ENCODE measurements around the gene PROSER1. TPM values are rescaled to one million over a fixed set of nuclear protein-coding genes. Genes with fewer than 3 reads are reported as not detected.

PROSER1 gene
- total and polyA plus RNA-seq, 2 of the 4 experiments (the other 2 are of a cell fraction) = 2.0 to 13.4 TPM

DNA sequence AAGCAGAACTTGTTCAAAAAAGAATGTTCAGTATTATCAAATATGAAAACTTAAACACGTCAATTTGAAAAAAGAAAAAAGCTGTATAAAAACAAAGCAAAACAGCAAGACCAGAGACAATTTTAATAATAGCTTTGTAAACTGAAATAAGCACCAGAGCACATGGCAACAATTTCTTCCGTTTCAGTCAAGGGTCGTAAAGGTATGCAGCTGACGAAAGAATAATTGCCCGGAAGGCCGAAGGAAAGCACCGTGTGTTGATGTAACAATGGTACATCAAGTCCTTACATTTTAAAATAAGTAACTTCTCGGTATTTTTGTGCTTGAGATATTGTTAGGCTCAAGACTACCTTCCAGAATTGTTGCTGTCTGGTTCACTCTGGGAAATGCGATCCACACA is 1.7 kb downstream of the PROSER1 start:
- Histone ChIP-seq H2BK120ac (ENCODE audit: low read depth, low read length) (no peak overlapping the region), H2BK5ac (ENCODE audit: low read depth, low read length, poor library complexity, severe bottlenecking) (no peak overlapping the region), H4K8ac (ENCODE audit: low read depth in 2 of 2, low read length in 2 of 2) (peak overlapping the region; percentile 4 to 47; a peak in 1 of 4 replicates), H3K27me3 (ENCODE audit: control insufficient read depth, insufficient read depth, low read length) (no peaks in the 10 kb centered on the region), H3K79me1 (ENCODE audit: low read depth in 1 of 2, low read length in 2 of 2) (peaks cover 14 to 35% of the 10 kb centered on the region in 2 experiments), H3K9me3 (ENCODE audit: control insufficient read depth, insufficient read depth, low read length) (no peaks in the 10 kb centered on the region), H4K91ac (ENCODE audit: insufficient read depth, low read depth, low read length) (no peak overlapping the region), H2BK15ac (ENCODE audit: low read depth, low read length) (no peak overlapping the region), H3K9me1 (ENCODE audit: insufficient read depth, low read length) (no peaks in the 10 kb centered on the region; the same call in 1 of the 2 replicates), H3K23ac (ENCODE audit: low read depth, low read length) (peak overlapping the region; percentile 86), H3K56ac (ENCODE audit: extremely low read depth, insufficient read depth, low read length) (0 out of 2 replicates have a peak overlapping the region, but pooled peaks have one; percentile 50), H4K5ac (ENCODE audit: low read depth, low read length) (no peak overlapping the region; the same call in 1 of the 2 replicates), H3K4me3 (ENCODE audit: insufficient read depth, low read depth, low read length) (peak overlapping the region; percentile 85), H4K20me1 (ENCODE audit: insufficient read depth, low read length) (peaks cover 4% of the 10 kb centered on the region; the same call in 1 of the 2 replicates), H2AK5ac (ENCODE audit: low read depth, low read length) (no peak overlapping the region), H3K4ac (ENCODE audit: low read depth, low read length) (no peak overlapping the region), H3K36me3 (ENCODE audit: control insufficient read depth, insufficient read depth, low read length) (no peaks in the 10 kb centered on the region; the same call in 1 of the 2 replicates), H3K4me2 (ENCODE audit: low read depth, low read length) (peak overlapping the region; percentile 98), H3K14ac (replicated peaks; ENCODE audit: low read depth, low read length) (peak overlapping the region; percentile 25; the same call in 1 of the 2 replicates), H3K9ac (ENCODE audit: low read depth, low read length) (peak overlapping the region; percentile 79; the same call in 1 of the 2 replicates), H2BK20ac (ENCODE audit: low read depth, low read length) (no peak overlapping the region), H2AK9ac (replicated peaks; ENCODE audit: low read depth, low read length, poor library complexity) (no peak overlapping the region), H3K27ac (ENCODE audit: insufficient read depth, low read length) (no peak overlapping the region), H3K4me1 (ENCODE audit: control insufficient read depth, insufficient read depth, low read length) (peaks cover 2% of the 10 kb centered on the region; the same call in 1 of the 2 replicates), H2AFZ (replicated peaks; ENCODE audit: low read length, poor library complexity) (no peak overlapping the region), H3K18ac (ENCODE audit: low read depth, low read length) (no peak overlapping the region)
- DNase-seq (peak; percentile 4), ATAC-seq (ENCODE audit: low read depth) (no peak)
- CTCF ChIA-PET = interaction anchor here (1.3 kb wide), 1 partner anchor 12 kb away, joined by 3 read pairs; no protein-coding TSS in a partner anchor
- intact Hi-C loops (cut with micrococcal nuclease) (loop anchor here (5.0 to 10.0 kb wide), 3 partner anchors 379 to 646 kb away; partner anchors contain the start of gene LHFPL6), dilution Hi-C loops (cut with HindIII; ENCODE audit: low sequenced_read_pairs, unreplicated experiment) (no loop called here), in situ Hi-C loops (cut with MboI; ENCODE audit: low sequenced_read_pairs) (no loop called here)
- TF ChIP-seq RFX5 (IDR thresholded peaks at IDR 0.05; ENCODE audit: low read depth, low read length) = no peak
- TF ChIP-seq MXI1 (IDR thresholded peaks at IDR 0.05; ENCODE audit: borderline replicate concordance, low read depth, low read length) = no peak
- TF ChIP-seq NFE2L2 (IDR thresholded peaks at IDR 0.05; ENCODE audit: low read depth, low read length) = no peak
- TF ChIP-seq CEBPB (IDR thresholded peaks at IDR 0.05; ENCODE audit: low read depth, low read length) = no peak
- no peak for TF ChIP-seq RAD21 (IDR thresholded peaks at IDR 0.05; ENCODE audit: low read length)
- no peak for TF ChIP-seq POLR2A (IDR thresholded peaks at IDR 0.05; ENCODE audit: low read depth, low read length)
- TF ChIP-seq ELK1 (IDR thresholded peaks at IDR 0.05; ENCODE audit: borderline replicate concordance, low read depth, low read length) = no peak
- TF ChIP-seq, protein P1, sequence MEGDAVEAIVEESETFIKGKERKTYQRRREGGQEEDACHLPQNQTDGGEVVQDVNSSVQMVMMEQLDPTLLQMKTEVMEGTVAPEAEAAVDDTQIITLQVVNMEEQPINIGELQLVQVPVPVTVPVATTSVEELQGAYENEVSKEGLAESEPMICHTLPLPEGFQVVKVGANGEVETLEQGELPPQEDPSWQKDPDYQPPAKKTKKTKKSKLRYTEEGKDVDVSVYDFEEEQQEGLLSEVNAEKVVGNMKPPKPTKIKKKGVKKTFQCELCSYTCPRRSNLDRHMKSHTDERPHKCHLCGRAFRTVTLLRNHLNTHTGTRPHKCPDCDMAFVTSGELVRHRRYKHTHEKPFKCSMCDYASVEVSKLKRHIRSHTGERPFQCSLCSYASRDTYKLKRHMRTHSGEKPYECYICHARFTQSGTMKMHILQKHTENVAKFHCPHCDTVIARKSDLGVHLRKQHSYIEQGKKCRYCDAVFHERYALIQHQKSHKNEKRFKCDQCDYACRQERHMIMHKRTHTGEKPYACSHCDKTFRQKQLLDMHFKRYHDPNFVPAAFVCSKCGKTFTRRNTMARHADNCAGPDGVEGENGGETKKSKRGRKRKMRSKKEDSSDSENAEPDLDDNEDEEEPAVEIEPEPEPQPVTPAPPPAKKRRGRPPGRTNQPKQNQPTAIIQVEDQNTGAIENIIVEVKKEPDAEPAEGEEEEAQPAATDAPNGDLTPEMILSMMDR (conservative IDR thresholded peaks at IDR 0.05; ENCODE audit: low read depth, low read length) = no peak
- TF ChIP-seq RCOR1 (IDR thresholded peaks at IDR 0.05; ENCODE audit: insufficient replicate concordance, low read length) = no peak
- TF ChIP-seq CHD1 (IDR thresholded peaks at IDR 0.05; ENCODE audit: low read depth, low read length) = no peak
- no peak for TF ChIP-seq FOS (IDR thresholded peaks at IDR 0.05; ENCODE audit: low read depth, low read length)
- no peak for TF ChIP-seq SMC3 (IDR thresholded peaks at IDR 0.05; ENCODE audit: low read depth, low read length)
- no TSS peak for BruUV-seq (replicated peaks)
- WGBS, 2 experiments (ENCODE audit: extremely low coverage in 2 of 2, insufficient read length in 1 of 2) = no CpG with 5 or more reads among the region's 9 CpGs
- POLR2A ChIA-PET (ENCODE audit: unreplicated experiment) = no interaction called here
